ENCODE results near the gene WDR86.

WDR86 gene

DNA sequence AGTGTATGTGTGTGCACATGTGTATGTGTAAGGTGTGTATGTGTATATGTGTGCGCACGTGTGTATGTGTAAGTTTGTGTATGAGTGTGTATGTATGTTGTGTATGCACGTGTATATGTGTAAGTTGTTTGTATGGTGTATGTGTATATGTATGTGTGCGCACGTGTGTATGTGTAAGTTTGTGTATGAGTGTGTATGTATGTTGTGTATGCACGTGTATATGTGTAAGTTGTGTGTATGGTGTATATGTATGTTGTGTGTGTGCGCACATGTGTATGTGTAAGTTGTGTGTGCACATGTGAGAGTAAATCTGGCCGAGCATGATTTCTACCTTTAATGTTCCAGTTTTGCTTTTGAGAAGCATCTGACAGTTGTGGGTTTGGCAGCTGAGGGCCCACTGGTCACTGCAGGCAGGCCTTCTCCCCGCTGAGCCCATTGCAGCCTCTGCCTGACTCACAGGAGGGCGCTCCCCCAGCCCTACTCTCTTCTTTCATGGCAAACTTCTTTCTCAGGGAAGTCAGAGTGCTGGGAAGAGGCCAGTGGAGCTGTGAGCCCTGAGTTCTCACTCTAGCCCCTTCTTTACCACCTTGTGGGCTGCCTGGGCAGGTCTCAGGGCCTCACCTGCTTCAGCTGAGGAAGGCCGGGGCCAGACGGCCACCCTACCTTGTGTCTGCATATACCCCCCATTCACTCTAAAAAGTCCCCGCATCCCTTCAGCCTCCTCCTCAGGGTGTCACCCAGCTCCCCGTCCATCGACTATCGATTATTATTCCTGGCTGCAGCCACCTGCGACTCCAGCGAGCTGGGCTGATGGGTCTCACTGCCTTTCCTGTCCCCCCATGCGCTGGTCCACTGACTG lies 11.2 kb downstream of the WDR86 start:
- Histone ChIP-seq H3K4me1 (no peaks in the 10 kb centered on the region), H3K36me3 (no peaks in the 10 kb centered on the region), H3K9me3 (no peaks in the 10 kb centered on the region; the same call in 1 of the 2 replicates), H3K4me3 (ENCODE audit: low read depth, low read length) (no peak overlapping the region), H3K27me3 (no peaks in the 10 kb centered on the region)
- no peak for DNase-seq
- TF ChIP-seq, protein P1, sequence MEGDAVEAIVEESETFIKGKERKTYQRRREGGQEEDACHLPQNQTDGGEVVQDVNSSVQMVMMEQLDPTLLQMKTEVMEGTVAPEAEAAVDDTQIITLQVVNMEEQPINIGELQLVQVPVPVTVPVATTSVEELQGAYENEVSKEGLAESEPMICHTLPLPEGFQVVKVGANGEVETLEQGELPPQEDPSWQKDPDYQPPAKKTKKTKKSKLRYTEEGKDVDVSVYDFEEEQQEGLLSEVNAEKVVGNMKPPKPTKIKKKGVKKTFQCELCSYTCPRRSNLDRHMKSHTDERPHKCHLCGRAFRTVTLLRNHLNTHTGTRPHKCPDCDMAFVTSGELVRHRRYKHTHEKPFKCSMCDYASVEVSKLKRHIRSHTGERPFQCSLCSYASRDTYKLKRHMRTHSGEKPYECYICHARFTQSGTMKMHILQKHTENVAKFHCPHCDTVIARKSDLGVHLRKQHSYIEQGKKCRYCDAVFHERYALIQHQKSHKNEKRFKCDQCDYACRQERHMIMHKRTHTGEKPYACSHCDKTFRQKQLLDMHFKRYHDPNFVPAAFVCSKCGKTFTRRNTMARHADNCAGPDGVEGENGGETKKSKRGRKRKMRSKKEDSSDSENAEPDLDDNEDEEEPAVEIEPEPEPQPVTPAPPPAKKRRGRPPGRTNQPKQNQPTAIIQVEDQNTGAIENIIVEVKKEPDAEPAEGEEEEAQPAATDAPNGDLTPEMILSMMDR (IDR thresholded peaks at IDR 0.05; ENCODE audit: low read depth, low read length) = no peak

DNA sequence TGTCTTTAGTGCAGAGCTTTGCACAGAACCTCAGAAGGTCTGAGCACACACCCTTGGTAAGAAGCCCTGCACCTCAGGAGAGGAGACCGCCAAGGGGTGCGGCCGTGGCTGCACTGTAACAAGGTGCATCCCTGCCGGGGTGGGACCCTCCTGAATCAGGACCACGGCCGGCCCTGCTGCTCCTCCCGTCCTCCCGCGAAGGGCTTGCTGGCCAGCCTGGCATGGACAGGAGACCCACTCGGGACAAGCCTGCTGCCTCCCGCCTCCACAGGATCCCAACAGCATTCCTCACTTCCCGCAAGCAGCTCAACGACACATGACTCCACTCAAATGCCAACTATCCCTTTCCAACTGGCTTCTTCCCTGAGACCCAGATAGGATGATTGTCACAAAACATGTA lies 12.8 kb downstream of the WDR86 start:
- H3K9me3 ChIP-seq = no peaks in the 10 kb centered on the region; the same call in 1 of the 2 replicates
- no peak overlapping the region for H3K4me3 ChIP-seq (ENCODE audit: low read depth, low read length)
- H3K4me1 ChIP-seq = no peaks in the 10 kb centered on the region
- H3K36me3 ChIP-seq = no peaks in the 10 kb centered on the region
- DNase-seq = no peak
- TF ChIP-seq, protein P1 (IDR thresholded peaks at IDR 0.05; ENCODE audit: low read depth, low read length) = no peak
- H3K27me3 ChIP-seq = no peaks in the 10 kb centered on the region

- Histone ChIP-seq H3K36me3 (no peaks in the 10 kb centered on the region), H3K9me3 (no peaks in the 10 kb centered on the region; the same call in 1 of the 2 replicates), H3K27me3 (no peaks in the 10 kb centered on the region), H3K4me3 (ENCODE audit: low read depth, low read length) (no peak overlapping the region), H3K4me1 (no peaks in the 10 kb centered on the region)
- no peak for DNase-seq
- TF ChIP-seq, protein P1 (IDR thresholded peaks at IDR 0.05; ENCODE audit: low read depth, low read length) = no peak
Observed at GRCh38 chr7:151396328-151396970, 13.4 kb downstream of the WDR86 start.

DNA sequence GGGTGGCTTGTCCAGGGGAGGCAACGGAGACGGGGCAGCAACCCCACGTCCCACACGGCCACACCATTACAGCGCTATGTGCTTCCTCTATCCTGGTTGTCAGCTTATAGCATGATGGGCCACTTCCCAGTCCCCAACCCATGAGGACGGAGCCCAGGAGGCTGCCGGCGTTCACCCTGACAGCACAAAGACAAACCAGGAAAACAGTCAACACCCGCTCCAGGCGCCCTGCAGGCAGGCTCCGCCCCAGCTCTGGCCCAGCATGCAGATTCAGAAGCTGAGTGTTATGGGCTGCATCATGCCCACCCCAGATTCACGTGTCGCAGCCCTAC lies 14.8 kb downstream of the WDR86 start:
- peak; percentile 43 for DNase-seq
- TF ChIP-seq, protein P1 (IDR thresholded peaks at IDR 0.05; ENCODE audit: low read depth, low read length) = no peak
- Histone ChIP-seq H3K9me3 (no peaks in the 10 kb centered on the region), H3K4me3 (ENCODE audit: low read depth, low read length) (no peak overlapping the region), H3K27me3 (no peaks in the 10 kb centered on the region), H3K4me1 (no peaks in the 10 kb centered on the region), H3K36me3 (no peaks in the 10 kb centered on the region)

DNA sequence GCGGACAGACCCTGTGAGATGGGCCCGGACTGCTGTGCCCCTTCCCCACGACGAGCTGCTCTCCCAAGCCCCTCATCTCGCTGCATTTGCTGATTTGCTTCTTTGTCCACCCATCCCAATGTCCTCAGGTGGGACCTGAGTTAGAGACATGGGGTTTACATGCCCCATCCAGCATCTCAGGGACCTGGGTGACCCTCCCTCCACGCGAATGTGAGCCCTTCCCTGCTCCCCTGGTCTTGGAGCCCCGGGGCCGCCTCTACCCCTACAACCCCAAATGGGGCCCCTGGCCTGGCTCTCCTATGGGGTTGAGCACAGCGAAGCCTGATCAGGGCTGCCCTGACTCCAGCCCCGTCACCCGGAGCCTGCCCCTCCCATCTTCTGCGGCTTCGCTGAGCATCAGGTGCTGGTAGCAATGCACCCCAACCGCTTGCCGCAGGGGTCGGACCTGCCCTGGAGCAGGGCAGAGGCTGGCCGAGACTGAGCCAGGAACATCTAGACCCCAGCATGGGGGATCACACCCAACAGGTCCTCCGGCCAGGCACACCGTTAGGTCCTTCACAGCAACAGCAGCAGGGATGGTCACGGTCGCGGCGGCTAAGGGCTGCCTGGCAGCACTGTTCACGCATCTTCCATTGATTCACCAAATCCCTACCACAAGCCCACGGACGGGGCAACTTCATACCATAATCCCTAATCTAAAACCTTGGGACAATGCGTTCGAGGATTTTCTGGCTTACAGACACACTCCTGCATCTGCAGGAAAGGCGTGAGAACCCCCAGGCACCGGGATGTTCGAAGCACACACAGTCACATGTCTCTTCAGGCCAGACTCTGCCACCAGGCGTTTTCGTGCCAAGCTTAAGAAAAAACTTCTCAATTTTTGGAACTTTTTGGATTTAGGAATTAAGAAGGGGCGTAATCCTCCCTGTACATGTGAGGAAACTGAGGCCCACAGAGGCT lies 15.5 kb downstream of the WDR86 start:
- Histone ChIP-seq H3K9me3 (no peaks in the 10 kb centered on the region), H3K4me1 (no peaks in the 10 kb centered on the region), H3K27me3 (no peaks in the 10 kb centered on the region), H3K4me3 (ENCODE audit: low read depth, low read length) (no peak overlapping the region), H3K36me3 (no peaks in the 10 kb centered on the region)
- no peak for DNase-seq
- TF ChIP-seq, protein P1 (IDR thresholded peaks at IDR 0.05; ENCODE audit: low read depth, low read length) = no peak

Data from BE2C (cell line).